NCI-H2029 treated with DMSO at 0.1 percent for 48 hours (cell line): ENCODE results near the gene ADAMTS15.

ENCODE experiments used
- DNase-seq: peaks from one replicate; lab custom pipeline; 2025; lab: John Stamatoyannopoulos, UW

ADAMTS15 gene

DNA sequence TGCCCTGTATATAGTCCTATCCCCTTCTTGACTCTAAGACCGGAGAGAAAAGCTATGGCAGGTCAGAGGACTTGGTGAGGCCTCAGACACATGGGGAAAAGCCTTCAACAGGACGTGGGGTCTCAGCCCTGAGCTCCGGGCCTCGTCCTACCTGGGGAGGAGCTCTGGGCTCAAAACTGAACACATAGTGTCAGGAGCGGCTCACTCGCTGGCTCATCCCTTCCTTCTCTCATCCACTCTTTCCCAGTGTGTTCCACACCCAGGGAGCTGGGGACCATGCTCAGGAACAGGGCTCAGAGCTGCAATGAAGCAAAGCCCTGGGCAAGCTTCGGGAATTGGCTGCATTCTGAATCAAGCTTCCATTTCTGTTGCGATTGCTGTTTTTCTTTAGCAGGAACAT lies 14.5 kb downstream of the ADAMTS15 start:
- no peak for DNase-seq

DNA sequence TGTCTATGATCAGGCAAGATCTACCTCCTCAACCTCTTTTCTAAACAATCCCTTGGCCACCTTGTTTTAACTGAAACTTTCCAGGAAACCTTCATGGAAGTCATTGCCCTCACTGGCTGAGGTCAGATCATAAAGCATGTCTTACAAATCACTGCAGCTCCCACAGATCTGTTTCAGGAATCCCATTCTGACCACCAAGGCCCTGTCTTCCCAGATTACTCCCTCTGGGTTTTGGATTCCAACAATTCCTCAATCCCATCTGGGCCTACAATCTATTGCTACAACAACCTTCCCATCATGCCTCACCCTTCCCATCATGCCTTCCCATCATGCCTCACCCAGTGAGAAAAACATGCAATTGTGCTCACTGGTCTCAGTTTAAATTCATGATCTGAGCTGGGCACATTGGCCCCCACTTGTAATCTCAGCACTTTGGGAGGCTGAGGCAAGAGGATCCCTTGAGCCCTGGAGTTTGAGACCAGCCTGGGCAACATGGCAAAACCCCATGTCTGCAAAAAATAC lies 15.9 kb downstream of the ADAMTS15 start:
- no peak for DNase-seq

DNA sequence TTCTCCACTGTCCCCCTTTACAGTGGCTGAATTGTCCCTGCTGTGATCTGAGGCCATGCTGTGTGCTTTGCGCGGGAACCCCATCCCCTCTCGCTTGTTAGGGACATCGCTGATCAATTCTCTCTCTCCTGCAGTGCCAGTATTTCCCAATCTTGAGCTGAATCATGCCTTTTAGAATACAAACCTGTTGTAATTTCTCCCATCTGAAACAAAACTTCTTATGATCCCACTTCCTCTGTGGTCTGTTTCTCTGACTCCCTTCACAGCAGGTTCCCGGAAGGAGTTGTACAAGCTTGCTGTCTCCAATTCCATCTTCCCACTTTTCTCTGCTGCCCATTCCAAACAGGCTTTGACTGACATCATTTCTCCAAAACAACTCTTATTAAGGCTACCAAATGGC lies 16.8 kb downstream of the ADAMTS15 start:
- no peak for DNase-seq

DNA sequence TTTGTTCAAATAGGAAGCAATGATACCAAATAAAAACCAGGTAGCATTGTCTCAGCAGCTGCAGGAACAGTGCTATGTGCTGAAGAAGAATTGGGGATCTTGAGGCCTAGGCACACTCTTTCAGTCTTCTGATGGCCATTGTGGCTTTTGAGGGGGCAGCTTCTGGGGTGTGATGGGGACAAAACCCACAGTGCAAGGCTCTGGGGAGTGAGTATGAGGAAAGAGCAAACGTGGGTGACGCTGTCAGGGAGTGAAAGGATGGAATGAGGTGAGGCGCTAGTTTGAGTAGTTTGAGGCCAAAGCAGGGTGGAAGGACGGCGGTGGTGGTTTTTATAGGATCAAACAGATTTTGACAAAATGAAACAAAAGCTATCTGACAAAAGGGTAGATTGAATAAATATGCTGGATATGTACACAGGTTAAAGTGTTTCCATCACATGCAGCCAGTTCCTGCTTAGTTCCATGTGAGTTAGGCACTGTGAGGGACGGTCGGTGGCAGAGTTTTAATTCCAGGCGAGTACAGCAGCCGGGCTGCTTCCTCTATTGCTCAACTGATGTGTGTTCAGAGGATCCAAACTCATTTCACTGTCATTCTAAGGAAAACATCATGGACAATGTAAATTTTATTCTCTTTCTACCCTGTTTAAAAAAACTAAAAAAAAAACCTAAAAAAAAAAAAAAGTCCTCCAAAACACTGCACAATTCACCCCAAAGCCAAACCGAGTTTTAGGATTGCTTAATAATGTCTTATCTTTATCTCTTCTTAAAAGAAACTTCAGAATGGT lies 18.9 kb downstream of the ADAMTS15 start:
- no peak for DNase-seq

DNA sequence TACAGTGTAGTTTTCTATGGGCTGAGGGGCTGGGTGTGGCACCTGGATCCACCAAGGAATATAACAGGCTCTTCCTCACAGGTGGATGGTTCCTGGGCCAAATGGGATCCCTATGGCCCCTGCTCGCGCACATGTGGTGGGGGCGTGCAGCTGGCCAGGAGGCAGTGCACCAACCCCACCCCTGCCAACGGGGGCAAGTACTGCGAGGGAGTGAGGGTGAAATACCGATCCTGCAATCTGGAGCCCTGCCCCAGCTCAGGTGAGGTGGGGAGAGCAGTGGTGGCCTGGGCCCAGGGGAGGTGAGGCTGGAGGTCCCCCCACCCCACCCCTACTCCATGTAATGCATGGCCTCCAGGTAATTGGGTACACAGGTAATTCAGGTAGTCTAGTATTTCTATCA lies 20.7 kb downstream of the ADAMTS15 start:
- no peak for DNase-seq

DNA sequence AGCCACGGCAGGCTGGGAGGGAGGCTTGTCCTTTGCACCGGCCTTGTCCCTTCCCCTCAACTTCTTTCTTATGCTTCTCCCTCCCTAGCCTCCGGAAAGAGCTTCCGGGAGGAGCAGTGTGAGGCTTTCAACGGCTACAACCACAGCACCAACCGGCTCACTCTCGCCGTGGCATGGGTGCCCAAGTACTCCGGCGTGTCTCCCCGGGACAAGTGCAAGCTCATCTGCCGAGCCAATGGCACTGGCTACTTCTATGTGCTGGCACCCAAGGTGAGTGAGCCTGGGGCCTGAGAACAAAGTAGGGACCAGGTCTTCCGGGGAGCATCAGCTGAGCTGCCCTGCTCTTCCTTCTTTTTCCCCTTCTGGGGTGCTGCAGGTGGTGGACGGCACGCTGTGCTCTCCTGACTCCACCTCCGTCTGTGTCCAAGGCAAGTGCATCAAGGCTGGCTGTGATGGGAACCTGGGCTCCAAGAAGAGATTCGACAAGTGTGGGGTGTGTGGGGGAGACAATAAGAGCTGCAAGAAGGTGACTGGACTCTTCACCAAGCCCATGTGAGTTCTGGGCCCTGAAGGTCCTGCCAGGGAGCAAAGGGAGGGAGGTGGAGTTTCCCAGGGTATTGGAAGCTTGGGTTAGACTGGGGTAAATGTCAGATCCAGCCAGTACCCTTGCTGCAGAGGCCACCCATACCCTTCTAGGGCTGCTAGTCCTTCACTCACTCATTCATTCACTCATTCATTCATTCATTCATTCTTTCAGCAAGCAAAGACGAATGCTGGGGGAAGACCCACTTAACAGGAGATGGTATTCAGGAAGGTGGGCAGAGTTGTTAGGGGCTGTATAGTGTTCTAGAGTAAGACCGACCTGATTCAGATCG lies 22.6 kb downstream of the ADAMTS15 start:
- no peak for DNase-seq

DNA sequence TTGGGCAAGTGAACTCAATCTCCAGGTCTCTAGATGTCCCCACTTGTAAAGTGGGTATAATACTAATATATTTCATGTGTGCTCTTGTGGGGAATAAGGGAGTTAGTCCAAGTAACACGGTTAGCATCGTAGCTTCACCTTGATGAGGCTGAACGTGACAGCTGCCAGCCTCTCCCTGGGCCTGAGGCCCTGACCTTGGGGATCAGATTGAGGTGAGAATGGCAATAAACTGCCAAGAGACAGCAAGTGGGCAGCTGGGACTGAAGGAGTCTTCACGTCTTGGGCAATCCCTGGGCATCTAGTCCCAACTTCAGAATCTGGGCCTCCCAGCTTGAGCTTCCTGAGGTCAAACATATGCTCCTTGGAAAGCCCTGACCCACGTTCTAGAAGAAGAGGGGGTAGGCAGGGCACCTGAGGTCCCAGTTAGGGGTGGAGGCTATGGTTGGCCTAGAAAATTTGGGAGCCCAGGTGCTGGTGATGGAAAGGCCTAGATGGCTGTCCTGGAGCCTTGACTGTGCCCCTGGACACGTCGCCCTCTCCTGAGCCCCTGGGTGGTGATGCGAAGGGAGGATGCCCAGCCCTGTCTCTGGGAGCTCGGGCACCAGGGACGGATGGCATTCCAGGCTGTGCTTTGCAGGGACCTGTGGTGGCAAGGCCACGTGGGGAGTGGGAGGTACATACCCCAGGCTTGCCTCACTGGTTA lies 23.4 kb downstream of the ADAMTS15 start:
- DNase-seq, result no peak

DNA sequence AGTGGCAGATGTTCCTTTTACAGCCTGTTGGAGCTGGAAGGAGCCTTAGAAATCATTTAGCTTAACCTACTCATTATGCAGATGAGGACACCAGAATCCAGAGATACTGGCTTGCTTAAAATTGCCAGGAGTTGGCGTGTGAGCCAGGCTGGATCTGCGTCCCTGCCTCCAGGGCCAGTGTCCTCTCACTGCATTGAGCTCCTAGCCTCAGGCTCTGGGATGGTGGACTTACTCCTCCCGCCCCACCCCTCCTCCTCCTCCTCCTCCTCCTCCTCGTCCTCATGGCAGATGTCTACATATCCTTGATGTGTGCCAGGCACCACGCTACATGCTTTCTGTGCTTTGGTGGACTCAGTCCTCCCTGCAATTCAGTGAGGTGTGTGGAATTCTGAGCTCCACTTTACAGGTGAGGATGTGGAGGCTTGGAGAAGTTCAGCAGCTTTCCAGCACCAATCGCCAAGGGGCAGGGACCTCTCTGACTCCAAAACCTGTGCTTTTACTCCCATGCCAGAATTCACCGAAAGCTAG lies 24.1 kb downstream of the ADAMTS15 start:
- DNase-seq, result no peak

DNA sequence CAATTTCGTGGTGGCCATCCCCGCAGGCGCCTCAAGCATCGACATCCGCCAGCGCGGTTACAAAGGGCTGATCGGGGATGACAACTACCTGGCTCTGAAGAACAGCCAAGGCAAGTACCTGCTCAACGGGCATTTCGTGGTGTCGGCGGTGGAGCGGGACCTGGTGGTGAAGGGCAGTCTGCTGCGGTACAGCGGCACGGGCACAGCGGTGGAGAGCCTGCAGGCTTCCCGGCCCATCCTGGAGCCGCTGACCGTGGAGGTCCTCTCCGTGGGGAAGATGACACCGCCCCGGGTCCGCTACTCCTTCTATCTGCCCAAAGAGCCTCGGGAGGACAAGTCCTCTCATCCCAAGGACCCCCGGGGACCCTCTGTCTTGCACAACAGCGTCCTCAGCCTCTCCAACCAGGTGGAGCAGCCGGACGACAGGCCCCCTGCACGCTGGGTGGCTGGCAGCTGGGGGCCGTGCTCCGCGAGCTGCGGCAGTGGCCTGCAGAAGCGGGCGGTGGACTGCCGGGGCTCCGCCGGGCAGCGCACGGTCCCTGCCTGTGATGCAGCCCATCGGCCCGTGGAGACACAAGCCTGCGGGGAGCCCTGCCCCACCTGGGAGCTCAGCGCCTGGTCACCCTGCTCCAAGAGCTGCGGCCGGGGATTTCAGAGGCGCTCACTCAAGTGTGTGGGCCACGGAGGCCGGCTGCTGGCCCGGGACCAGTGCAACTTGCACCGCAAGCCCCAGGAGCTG lies 24.8 kb downstream of the ADAMTS15 start:
- no peak for DNase-seq

DNA sequence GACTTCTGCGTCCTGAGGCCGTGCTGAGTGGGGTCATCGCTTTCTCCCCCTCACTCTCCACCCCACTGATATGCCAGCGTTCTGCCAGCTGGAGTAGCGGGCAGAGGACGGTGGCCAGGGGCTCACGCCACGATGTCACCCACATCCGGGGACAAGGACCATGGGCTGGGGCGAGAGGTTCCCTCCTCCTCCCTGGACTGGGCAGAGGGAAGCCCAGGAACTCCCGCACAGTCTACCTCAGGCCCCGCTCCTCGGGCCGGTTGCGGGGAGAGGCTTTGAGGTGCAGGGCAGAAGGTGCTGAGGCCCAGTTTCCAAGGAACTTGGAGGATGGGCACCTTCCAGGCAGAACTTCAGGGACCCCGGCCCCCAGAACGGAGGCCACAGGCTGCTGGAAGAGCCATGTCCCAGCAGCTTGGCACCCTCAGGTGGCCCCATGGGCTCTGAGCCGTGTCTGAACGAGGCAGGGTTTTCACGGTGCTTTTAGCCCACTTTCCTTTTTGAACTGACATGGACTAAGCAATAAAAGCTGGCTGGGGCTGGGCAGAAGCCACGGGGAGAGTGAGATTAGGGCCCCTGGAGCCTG lies 25.4 kb downstream of the ADAMTS15 start:
- no peak for DNase-seq

DNA sequence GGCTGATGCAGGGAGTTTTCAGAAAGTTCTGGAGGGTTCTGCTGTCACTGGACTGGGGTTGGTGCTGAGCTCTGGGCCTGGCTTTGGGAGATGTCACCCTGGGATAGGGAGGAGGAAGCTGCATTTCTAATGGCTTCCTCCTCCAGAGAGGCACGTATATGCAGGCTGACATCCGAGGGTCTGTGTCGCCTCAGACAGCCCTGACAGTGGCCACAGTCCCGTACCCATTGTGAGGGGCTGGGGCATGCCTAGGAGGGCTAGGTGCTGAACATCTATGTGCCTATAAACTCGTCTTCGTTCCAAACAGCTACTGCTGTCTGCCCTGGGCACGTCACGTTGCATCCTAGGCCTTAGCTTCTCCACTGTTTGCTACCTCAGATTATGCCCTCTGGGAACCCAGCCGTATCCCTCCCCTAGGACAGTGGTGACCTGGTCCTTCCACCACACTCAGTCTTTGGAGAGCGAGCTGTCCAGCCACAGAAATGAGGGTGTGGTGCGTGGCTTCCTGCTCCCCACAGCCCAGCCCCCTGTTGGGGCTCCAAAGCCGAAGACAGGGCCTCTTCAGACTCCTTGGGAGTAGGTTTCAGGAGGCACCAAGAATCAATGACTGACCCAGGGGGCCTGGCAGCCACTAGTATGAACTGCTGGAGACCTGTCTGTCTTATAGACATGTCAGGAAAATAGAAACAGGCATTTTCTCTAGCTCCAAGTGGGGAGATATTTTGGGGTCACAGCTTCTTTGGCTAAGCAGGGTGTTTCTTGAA lies 26.4 kb downstream of the ADAMTS15 start:
- DNase-seq, result no peak

DNA sequence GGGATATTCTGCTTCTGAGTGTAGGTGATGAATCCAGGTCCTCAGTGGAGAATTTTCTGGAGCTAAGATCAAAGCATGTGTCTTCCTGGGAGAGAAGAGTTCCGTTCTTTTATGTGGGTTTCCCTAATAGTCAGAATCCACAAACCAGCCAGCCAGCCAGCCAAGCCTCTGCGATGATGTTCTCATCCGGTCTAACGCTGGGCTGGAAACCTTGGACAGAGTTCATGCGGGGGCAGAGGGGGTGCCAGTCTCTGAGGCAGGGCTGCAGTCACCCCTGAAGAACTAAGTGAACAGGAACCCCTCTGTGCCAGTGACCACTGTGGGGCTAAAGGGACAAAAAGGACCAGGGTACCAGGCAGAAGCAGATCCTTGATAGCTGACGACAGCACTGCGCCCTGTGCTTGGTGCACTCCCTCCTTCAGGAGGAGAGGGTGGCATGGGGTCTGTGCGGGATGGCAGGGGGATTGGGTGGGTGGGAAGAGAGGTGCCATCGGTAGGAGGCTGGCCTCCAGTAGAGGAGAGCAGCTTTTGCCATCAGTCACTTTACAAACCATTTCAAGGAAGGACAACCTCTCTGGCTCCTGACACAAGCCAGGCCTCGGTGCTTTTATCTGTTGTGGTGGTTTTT lies 27.1 kb downstream of the ADAMTS15 start:
- no peak for DNase-seq

DNA sequence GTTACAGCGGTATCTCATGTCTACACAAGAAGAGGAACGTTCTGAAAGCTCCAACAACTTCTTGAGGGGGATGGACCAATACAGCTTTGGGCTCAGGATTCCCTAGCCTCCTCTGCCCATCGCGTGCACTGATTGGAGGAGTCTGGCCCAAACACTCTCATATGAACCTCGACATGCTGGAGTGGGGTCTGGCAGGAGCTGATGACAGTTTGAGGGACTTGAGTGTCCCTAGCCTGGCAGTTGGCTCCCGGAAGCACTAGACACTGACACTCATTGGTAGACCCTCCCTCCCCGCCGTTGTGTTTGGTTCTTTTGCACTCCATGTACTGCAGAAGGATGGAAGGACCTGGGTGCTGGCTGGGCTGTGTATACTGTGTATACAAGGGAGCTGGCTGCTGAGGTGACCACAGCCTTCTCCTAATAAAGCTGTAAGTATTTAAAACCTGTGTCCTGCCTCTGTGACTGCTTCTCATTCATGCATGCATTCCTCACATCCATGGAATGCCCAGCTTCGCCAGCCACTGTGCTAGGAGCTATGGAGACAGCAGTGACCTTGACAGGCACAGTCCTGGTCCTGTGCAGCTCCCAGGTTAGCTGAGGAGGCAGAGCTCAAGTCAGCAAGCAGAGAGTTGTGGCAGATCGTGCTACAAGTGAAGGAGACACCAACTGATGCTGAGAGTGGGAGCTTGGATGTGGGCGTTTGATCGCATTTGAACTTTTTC lies 27.9 kb downstream of the ADAMTS15 start:
- no peak for DNase-seq

DNA sequence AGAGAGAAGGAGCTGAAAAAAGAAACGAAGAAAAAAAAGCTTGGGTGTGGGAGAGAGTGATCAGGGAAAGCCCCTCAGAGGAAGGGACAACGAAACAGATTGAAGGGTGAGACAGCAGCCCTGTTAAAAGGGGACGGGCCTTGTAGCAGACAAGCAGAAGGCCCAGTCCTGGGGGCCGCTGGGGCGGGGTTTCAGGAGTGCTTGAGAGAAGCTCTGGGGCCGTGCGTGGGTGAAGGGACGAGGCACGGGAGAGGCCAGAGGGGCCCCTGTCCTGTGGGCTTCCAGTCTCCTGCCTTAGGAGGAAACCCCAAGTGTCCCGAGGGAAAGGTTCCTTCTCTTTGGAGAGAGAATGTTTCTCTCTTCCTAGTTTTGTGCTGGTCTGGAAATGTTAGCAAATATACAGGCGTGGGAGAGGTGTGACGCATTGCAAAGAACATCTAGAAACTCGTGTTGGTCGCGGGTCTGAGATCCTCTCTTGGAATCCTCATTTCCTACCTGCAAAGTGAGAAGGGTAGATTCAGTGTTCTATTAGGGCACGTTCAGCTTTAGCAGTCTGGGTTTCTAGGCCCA lies 28.6 kb downstream of the ADAMTS15 start:
- DNase-seq, result no peak

DNA sequence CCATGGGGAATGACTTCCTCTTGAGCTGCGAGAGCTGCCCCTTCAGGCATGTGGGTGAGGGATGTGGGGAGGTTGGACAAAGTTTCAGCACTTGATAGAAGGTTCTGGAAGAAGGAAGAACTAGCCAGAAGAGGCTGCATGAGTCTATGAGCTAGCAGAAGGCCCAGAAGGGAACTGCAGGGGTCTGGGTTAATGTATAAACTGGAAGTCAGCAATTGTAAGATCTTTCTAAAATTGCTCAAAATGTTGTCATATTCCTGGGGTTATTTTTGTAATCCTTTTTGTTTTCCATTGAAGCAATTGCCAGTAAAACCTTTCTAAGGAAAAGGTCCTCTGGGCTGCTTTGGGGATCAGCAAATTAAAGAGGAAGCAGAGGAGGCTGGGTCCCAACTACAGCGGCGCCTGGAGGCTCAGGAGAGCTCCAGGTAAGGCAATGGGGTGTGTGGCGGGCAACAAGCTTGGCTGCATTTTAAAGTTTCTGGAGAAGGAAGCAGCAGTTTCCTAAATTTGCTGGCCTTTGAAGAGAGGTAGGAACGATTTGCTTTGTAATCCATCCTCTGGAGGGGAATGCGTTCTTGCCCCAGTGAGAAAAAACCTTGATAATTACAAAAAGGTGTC lies 29.2 kb downstream of the ADAMTS15 start:
- DNase-seq, result no peak

DNA sequence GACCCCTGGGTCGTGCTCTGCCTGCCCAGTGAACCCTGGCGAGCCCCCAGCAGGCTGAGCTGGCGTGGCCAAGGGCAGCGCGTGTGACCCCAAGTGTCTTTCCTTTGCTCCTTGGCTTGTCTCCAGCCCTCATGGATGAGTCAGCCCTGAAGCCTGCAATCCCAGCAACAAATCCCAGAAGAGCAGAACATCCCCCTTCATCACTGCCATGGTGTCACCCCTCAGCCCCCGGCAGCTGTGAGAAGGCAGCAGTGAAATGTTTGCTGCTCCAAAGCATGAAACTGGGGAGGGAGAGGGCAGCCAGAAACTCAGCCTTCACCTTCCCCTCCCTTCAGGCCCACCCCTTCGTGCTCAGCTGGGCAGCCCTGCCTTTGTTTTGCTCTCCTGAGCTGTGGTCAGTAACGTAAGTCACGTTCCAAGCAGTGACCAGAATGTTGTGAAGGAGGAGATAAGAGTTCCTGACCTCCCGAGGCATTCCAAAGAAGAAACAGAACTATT lies 29.8 kb downstream of the ADAMTS15 start:
- no peak for DNase-seq

DNA sequence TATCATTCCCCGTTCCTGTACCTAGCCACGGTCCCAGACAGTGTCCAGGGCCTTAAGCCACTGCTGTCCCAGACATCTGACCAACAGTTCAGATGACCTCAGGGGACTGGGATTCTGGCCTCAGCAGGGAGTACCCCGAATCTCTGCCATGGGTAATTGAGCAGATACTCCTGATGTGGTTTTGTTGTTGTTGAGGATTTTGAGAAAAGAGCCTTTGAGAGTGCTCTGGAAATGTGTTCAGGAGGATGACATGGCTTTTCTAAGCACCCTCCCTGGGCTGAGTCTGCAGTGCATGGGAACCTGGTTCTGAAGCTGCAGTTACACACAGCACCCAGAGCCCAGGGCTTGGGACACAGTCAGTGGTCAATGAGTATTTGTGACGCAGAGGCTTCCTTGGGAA lies 30.4 kb downstream of the ADAMTS15 start:
- DNase-seq, result no peak

DNA sequence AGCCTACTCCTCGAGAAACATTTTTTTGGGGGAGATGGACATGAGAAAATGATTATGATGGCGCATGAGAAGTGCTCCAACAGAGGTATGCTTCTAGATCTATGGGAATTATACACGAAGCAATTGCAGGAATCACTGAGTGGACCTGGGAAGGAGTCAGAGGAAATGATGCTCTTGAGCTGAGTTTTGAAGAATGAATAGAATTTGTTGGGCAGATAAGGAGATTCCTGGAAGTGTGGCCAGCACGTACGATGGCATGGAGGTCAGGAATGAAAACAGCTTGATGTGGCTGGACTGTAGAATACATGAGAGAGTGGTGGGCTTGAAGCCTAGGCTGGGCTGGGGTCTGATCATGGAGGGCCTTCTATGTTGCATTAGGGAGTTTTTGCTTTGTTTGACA lies 31.7 kb downstream of the ADAMTS15 start:
- DNase-seq, result no peak
